ENCODE measurements around the gene GSTT4. TPM values are rescaled to one million over a fixed set of nuclear protein-coding genes. Genes with fewer than 3 reads are reported as not detected.

GSTT4 gene
- total and polyA plus RNA-seq, 12 donors = not detected

GRCh38 chr22:24029304-24029703 lies 24.1 kb upstream of the GSTT4 start:
- 88 to 96% (median 93%) methylated on average over 3 of the region's 3 CpGs for WGBS, 4 donors
- TF ChIP-seq, protein P1, sequence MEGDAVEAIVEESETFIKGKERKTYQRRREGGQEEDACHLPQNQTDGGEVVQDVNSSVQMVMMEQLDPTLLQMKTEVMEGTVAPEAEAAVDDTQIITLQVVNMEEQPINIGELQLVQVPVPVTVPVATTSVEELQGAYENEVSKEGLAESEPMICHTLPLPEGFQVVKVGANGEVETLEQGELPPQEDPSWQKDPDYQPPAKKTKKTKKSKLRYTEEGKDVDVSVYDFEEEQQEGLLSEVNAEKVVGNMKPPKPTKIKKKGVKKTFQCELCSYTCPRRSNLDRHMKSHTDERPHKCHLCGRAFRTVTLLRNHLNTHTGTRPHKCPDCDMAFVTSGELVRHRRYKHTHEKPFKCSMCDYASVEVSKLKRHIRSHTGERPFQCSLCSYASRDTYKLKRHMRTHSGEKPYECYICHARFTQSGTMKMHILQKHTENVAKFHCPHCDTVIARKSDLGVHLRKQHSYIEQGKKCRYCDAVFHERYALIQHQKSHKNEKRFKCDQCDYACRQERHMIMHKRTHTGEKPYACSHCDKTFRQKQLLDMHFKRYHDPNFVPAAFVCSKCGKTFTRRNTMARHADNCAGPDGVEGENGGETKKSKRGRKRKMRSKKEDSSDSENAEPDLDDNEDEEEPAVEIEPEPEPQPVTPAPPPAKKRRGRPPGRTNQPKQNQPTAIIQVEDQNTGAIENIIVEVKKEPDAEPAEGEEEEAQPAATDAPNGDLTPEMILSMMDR (IDR thresholded peaks at IDR 0.05) = no peak
- no peak for TF ChIP-seq POLR2A (IDR thresholded peaks at IDR 0.05)
- no peaks in the 10 kb centered on the region for H3K36me3 ChIP-seq (replicated peaks in 1 of 2)
- H3K27ac ChIP-seq = no peak overlapping the region
- no peak for DNase-seq
- no peak overlapping the region for H3K4me3 ChIP-seq
- H3K4me1 ChIP-seq (replicated peaks in 1 of 2) = peaks cover 9 to 19% of the 10 kb centered on the region in 2 donors
- H3K27me3 ChIP-seq = no peaks in the 10 kb centered on the region
- H3K9me3 ChIP-seq (replicated peaks in 1 of 3) = no peaks in the 10 kb centered on the region
- intact Hi-C loops (cut with DNase I) = no loop called here

DNA sequence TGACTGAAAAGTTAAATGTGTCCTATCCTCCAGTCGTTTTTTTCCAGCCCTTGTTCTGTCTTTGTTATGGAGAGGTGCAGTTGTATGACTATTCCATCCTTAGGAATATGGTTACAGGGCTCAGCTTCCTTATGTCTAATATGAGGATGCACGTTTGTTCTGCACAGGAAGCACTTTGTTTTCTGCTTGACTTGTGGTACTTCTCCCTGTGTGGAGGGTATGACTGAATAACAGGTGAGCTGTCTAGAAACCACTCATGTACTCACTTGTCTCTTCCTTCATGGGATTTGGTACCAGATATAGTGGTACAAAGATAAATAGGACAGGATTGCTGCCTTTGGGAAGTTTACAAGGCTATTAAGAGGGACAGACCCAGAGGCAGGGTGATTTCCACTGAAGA lies 23.3 kb upstream of the GSTT4 start:
- no peaks in the 10 kb centered on the region for H3K9me3 ChIP-seq (replicated peaks in 1 of 3)
- whole genome bisulfite sequencing, 4 donors = 15 to 32% (median 22%) methylated on average over 2 of the region's 2 CpGs
- H3K4me3 ChIP-seq = no peak overlapping the region
- H3K4me1 ChIP-seq (replicated peaks in 1 of 2) = peaks cover 9 to 22% of the 10 kb centered on the region in 2 donors
- H3K27me3 ChIP-seq = no peaks in the 10 kb centered on the region
- no peaks in the 10 kb centered on the region for H3K36me3 ChIP-seq (replicated peaks in 1 of 2)
- intact Hi-C loops (cut with DNase I) = no loop called here
- H3K27ac ChIP-seq = no peak overlapping the region
- no peak for DNase-seq
- TF ChIP-seq, protein P1 (IDR thresholded peaks at IDR 0.05) = no peak
- TF ChIP-seq POLR2A (IDR thresholded peaks at IDR 0.05) = no peak

DNA sequence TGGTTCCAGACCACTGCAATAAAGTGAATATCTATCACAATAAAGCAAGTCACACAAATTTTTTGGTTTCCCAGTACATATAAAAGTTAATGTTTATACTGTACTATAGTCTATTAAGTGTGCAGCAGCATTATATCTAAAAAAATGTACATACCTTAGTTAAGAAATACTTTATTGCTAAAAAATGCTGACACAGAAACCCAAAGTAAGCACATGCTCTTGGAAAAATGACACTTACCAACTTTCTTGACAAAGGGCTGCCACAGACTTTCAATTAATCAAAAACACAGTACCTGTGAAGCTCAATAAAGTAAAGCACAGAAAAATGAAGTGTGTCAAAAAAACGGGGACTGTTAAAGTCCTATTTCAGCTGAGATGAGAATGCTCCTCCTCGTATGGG lies 22.7 kb upstream of the GSTT4 start:
- Histone ChIP-seq H3K27ac (no peak overlapping the region), H3K4me3 (no peak overlapping the region), H3K27me3 (no peaks in the 10 kb centered on the region), H3K36me3 (replicated peaks in 1 of 2) (no peaks in the 10 kb centered on the region), H3K9me3 (replicated peaks in 1 of 3) (no peaks in the 10 kb centered on the region), H3K4me1 (replicated peaks in 1 of 2) (peaks cover 9 to 26% of the 10 kb centered on the region in 2 donors)
- WGBS, 4 donors = 74 to 82% (median 75%) methylated on average over 2 of the region's 2 CpGs
- intact Hi-C loops (cut with DNase I) = no loop called here
- TF ChIP-seq, protein P1 (IDR thresholded peaks at IDR 0.05) = no peak
- no peak for TF ChIP-seq POLR2A (IDR thresholded peaks at IDR 0.05)
- DNase-seq = no peak

DNA sequence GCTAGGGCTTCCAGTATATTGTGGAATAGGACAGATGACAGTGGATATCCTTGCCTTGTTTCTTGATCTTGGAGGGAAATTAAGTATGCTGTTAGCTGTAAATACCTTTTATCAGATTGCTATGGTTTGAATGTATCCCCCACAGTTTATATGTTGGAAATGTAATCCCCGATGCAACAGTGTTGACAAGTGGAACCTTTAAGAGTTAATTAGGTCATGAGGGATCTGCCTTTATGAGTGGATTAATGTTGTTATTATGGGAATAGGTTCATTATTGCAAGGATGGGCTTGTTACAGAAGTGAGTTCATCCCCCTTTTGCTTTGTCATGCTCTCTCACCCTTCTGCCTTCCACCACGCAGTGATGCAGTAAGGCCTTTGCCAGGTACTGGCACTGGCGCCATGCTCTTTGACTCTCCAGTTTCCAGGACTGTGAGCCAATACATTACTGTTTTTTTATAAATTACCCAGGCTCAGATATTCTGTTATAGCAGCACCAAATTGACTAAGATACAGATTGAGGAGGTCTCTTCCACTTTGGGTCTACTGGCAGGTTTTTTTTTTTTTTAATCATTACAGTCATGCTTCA lies 22.2 kb upstream of the GSTT4 start:
- H3K4me3 ChIP-seq = no peak overlapping the region
- H3K36me3 ChIP-seq (replicated peaks in 1 of 2) = no peaks in the 10 kb centered on the region
- 84 to 92% (median 88%) methylated on average over 3 of the region's 3 CpGs for WGBS, 4 donors
- intact Hi-C loops (cut with DNase I) = no loop called here
- H3K27ac ChIP-seq = no peak overlapping the region
- H3K27me3 ChIP-seq = no peaks in the 10 kb centered on the region
- DNase-seq = peak in 1 of 7 donors; percentile 50
- peaks cover 9 to 26% of the 10 kb centered on the region in 2 donors for H3K4me1 ChIP-seq (replicated peaks in 1 of 2)
- no peaks in the 10 kb centered on the region for H3K9me3 ChIP-seq (replicated peaks in 1 of 3)
- TF ChIP-seq, protein P1 (IDR thresholded peaks at IDR 0.05) = no peak
- TF ChIP-seq POLR2A (IDR thresholded peaks at IDR 0.05) = no peak

Data from adrenal gland (tissue), 12 donors.